ENCODE results near the gene DCAF5.
A peak's percentile ranks its signal among the peaks of the same experiment; 100 is the strongest.
"Not testable (repeated sequence)": the region's sequence is repeated elsewhere in the genome, so short reads cannot be mapped to it uniquely, and the experiment has no call there.

Gene DCAF5

DNA sequence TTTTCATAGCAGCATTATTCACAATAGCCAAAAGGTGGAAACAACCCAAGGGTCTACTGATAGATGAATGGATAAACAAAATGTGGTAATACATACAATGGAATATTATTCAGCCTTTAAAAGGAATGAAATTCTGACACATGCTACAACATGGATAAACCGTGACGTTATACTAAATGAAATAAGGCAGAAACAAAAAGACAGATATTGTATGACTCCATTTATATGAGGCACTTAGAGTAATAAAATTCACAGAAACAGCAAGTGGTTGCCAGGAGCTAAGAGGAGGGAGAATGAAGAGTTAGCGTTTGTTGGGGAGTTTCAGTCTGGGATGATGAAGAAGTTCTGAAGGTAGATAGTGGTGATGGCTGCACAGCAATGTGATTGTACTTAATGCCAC, 76.6 kb downstream of the DCAF5 start:
- H3K9ac ChIP-seq (ENCODE audit: low read length) = no peak overlapping the region
- peaks cover 28% of the 10 kb centered on the region for H3K4me1 ChIP-seq (ENCODE audit: control insufficient read depth, insufficient read depth, low read length)
- no peaks in the 10 kb centered on the region for H3K27me3 ChIP-seq (ENCODE audit: control insufficient read depth, insufficient read depth, low read length)
- no peak overlapping the region for H3K4me3 ChIP-seq (ENCODE audit: low read length)
- H3K36me3 ChIP-seq (ENCODE audit: control insufficient read depth, insufficient read depth, low read length) = peaks cover 3% of the 10 kb centered on the region
- peak overlapping the region; percentile 85 for H3K27ac ChIP-seq (ENCODE audit: low read depth, low read length)

DNA sequence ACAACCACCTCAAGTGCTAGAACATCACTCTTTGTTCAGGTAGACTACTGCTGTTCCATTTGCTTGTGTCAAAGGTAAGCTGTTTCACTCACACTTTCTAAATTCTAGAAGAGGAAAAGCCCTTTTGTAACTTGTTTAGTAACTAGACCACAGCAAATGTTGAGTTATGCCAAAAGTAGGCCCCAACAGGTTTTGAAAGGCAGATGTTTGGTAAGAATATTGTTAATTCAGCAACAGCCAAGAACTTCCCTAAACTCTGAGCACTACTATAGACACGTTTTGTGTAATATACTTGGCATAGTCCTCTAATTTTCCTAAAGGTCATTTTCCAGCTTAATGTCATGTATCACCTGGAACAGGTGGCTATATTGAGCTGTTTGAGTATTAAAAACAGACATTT, 79.0 kb downstream of the DCAF5 start:
- Histone ChIP-seq H3K4me1 (ENCODE audit: control insufficient read depth, insufficient read depth, low read length) (peaks cover 22% of the 10 kb centered on the region), H3K27ac (ENCODE audit: low read depth, low read length) (no peak overlapping the region), H3K27me3 (ENCODE audit: control insufficient read depth, insufficient read depth, low read length) (no peaks in the 10 kb centered on the region), H3K36me3 (ENCODE audit: control insufficient read depth, insufficient read depth, low read length) (peaks cover 3% of the 10 kb centered on the region), H3K9ac (ENCODE audit: low read length) (no peak overlapping the region), H3K4me3 (ENCODE audit: low read length) (no peak overlapping the region)

DNA sequence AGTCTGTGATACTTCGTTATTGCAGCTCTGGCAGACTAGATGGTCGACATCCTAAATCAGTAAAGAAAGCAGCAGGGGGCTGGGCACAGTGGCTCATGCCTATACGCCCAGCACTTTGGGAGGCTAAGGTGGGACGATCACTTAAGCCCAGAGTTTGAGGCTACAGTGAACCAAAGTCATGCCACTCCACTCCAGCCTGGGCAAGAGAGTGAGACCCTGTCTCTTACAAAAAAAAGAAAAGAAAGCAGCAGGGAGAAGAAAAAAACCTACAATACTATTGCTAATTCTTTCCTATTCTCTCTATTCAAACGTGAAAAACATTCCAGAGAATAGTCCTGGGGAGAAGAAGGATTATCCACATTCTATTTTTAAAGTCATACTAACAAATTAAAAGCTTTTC, 79.5 kb downstream of the DCAF5 start:
- peaks cover 3% of the 10 kb centered on the region for H3K36me3 ChIP-seq (ENCODE audit: control insufficient read depth, insufficient read depth, low read length)
- peaks cover 23% of the 10 kb centered on the region for H3K4me1 ChIP-seq (ENCODE audit: control insufficient read depth, insufficient read depth, low read length)
- no peak overlapping the region for H3K27ac ChIP-seq (ENCODE audit: low read depth, low read length)
- H3K4me3 ChIP-seq (ENCODE audit: low read length) = no peak overlapping the region
- no peaks in the 10 kb centered on the region for H3K27me3 ChIP-seq (ENCODE audit: control insufficient read depth, insufficient read depth, low read length)
- H3K9ac ChIP-seq (ENCODE audit: low read length) = no peak overlapping the region

DNA sequence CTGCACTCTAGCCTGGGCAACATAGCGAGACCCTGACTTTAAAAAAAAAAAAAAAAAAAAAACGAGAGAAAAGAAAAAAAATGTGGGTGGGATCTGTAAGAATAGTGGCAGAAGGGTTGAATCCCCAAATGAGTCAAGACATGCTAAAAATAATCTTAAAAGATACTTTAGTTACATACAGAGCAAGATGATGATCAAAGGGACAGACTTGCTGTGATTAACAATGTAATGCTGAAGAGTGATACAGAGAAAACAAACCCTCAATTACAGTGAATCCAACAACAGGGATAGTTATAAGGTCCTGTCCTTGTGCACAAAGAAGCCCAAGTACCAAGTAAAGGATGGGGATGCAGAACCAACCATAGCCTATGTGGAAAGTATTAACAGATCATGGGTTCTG, 80.3 kb downstream of the DCAF5 start:
- Histone ChIP-seq H3K27me3 (ENCODE audit: control insufficient read depth, insufficient read depth, low read length) (no peaks in the 10 kb centered on the region), H3K4me1 (ENCODE audit: control insufficient read depth, insufficient read depth, low read length) (peaks cover 17% of the 10 kb centered on the region), H3K36me3 (ENCODE audit: control insufficient read depth, insufficient read depth, low read length) (peaks cover 3% of the 10 kb centered on the region), H3K9ac (ENCODE audit: low read length) (no peak overlapping the region), H3K27ac (ENCODE audit: low read depth, low read length) (no peak overlapping the region), H3K4me3 (ENCODE audit: low read length) (no peak overlapping the region)

DNA sequence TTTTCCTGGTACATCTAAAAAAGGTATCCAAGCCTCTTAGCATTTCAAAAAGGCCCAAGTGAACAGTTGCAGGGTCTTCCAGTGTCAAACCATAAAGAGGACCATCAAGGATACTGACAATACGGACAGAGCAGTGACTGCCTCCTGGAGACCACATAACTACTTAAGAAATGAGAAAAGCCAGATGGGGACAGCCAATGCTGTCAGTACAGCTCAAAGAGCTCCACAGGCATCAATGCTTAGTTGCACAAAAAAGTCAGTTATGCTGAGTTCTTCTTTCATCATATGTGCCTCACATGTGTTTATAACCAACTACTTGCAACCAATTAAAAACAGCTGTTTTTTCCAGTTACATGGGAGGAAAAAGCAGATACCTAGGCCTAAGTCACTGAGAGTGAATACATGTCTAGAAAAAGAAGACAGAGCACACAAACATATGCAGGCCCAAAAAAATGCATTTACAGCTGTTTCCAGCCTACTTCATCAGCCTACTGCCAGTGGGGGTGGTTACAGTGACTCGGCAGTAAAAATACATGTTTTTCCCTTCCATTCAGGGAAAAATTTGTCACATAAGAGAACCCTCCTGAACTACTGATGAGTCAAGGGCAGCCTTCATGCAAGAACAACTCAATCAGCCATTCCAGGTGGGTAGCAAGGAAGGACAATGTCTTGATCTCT, 84.0 kb downstream of the DCAF5 start:
- Histone ChIP-seq H3K36me3 (ENCODE audit: control insufficient read depth, insufficient read depth, low read length) (peaks cover 2% of the 10 kb centered on the region), H3K27ac (ENCODE audit: low read depth, low read length) (peak overlapping the region; percentile 24), H3K9ac (ENCODE audit: low read length) (no peak overlapping the region)

DNA sequence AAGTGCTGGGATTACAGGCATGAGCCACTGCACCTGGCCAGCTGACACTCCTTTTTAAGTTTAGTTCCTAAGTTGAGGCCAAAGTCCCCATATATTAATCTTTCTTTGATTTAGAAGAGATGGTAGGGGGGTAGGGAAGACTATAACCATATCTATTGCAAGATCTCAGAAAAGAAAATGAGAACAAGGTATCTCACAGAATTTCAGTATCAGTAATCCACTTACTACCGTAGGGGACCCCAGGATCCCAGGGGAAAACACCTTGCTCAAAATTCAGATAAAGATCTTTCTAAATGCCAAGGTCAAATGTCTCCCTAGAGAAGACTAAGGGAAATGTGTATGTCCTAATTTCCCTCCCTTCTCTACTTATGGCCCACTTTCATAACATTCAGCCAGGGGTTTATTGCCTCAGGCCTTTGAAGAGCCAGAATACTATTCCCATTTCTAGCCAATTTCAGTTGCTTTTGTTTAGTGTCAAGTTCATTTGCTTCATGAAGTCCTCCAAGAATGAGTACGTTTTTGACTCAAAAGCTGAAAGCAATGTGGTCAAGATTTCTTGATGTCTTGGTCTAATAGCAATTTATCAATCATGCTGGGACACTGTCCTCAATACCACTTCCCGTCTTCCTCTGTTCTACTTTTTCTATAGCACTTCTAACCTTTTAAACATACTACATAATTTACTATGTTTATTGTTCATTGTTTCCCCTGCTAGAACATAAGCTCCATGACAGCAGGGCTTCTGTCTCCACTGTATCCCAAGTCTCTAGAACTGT, 86.3 kb downstream of the DCAF5 start:
- H3K27me3 ChIP-seq (ENCODE audit: control insufficient read depth, insufficient read depth, low read length) = no peaks in the 10 kb centered on the region
- H3K4me3 ChIP-seq (ENCODE audit: low read length) = no peak overlapping the region
- H3K27ac ChIP-seq (ENCODE audit: low read depth, low read length) = no peak overlapping the region
- H3K9ac ChIP-seq (ENCODE audit: low read length) = no peak overlapping the region
- peaks cover 7% of the 10 kb centered on the region for H3K4me1 ChIP-seq (ENCODE audit: control insufficient read depth, insufficient read depth, low read length)
- peaks cover 2% of the 10 kb centered on the region for H3K36me3 ChIP-seq (ENCODE audit: control insufficient read depth, insufficient read depth, low read length)

More for the DNA sequence above, 84.0 kb downstream of the DCAF5 start:
- Histone ChIP-seq H3K4me3 (ENCODE audit: low read length) (no peak overlapping the region), H3K4me1 (ENCODE audit: control insufficient read depth, insufficient read depth, low read length) (peaks cover 7% of the 10 kb centered on the region), H3K27me3 (ENCODE audit: control insufficient read depth, insufficient read depth, low read length) (no peaks in the 10 kb centered on the region)

DNA sequence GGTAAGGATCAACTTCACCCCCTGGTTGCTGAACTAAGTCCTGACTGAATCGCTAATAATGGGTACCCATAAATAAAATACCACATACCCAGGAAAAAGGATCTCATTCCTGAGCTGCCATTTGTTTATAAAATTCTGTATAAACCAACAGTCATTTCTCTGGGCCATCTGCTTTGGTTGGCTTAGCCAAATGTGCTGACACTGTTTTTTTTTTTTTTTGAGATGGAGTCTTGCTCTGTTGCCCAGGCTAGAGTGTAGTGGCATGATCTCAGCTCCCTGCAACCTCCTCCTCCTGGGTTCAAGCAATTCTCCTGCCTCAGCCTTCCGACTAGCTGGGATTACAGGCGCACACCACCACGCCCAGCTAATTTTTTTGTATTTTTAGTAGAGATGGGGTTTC, 87.0 kb downstream of the DCAF5 start:
- not testable (repeated sequence) for H3K27ac ChIP-seq (ENCODE audit: low read depth, low read length); H3K36me3 ChIP-seq (ENCODE audit: control insufficient read depth, insufficient read depth, low read length); H3K4me3 ChIP-seq (ENCODE audit: low read length); H3K4me1 ChIP-seq (ENCODE audit: control insufficient read depth, insufficient read depth, low read length); H3K9ac ChIP-seq (ENCODE audit: low read length); H3K27me3 ChIP-seq (ENCODE audit: control insufficient read depth, insufficient read depth, low read length)

DNA sequence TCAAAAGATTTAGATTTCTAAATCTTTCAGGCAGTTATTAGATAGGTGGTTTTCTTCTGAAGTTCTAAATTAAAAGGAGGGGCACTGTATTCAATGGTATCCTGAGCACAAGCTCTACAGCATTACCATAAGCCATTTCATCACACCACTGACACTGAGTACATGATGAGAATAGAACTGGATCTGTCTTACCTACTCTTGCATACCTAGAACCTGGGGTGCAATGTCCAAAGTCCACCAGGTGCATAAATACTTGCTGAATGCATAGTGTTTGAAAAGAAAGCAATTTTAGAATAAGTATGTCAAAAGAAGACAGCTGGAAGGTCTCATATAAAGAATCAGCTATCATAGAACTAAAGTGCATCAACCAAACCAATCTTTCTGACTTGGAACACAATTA, 88.3 kb downstream of the DCAF5 start:
- H3K4me3 ChIP-seq (ENCODE audit: low read length) = no peak overlapping the region
- H3K4me1 ChIP-seq (ENCODE audit: control insufficient read depth, insufficient read depth, low read length) = peaks cover 12% of the 10 kb centered on the region
- no peak overlapping the region for H3K27ac ChIP-seq (ENCODE audit: low read depth, low read length)
- H3K9ac ChIP-seq (ENCODE audit: low read length) = no peak overlapping the region
- no peaks in the 10 kb centered on the region for H3K27me3 ChIP-seq (ENCODE audit: control insufficient read depth, insufficient read depth, low read length)
- peaks cover 6% of the 10 kb centered on the region for H3K36me3 ChIP-seq (ENCODE audit: control insufficient read depth, insufficient read depth, low read length)

DNA sequence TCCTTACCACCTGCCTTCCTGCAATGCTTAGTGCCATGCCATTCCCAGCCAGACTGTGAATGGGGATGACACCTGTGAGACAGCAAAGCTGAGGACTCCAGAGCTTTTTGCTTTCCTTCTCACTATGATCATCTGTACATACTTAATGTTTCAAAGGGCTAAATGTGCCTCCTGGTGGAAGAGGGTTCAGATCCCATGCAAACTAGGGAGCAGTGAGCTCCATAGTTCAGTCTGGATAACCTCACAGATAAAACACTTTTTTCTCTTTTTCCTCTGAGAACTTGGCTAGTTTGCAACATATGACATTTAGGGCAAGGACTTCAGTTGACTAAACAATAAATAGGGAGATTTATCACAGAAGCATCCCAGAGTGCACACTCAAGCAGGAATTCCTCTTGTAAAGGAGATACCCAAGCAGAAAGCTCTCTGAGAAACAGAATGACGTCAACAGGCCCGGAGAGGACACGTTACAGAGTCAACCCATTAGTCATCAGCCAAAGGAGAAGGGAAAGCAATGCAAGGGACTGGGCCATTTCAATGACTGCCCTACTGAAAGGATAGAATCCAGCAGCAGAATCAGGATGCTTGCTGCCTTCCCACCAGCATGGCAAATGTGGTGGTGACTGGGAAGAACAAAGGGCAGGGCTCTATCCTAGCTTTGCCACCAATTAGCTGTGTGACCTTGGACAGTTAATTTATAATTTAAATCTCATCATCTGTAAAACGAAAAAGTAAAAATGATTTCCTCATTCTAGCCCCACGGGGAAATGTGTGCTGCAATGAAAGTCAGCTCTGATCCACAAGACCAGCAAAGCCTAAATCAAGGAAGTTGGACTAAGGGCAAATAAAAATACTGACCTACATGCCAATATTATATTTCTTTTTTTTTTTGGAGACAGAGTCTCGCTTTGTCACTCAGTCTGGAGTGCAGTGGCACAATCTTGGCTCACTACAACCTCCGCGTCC, 93.0 kb downstream of the DCAF5 start:
- H3K27ac ChIP-seq (ENCODE audit: low read depth, low read length) = peak overlapping the region; percentile 78
- no peak overlapping the region for H3K9ac ChIP-seq (ENCODE audit: low read length)
- H3K27me3 ChIP-seq (ENCODE audit: control insufficient read depth, insufficient read depth, low read length) = no peaks in the 10 kb centered on the region
- H3K4me3 ChIP-seq (ENCODE audit: low read length) = no peak overlapping the region
- H3K4me1 ChIP-seq (ENCODE audit: control insufficient read depth, insufficient read depth, low read length) = peaks cover 13% of the 10 kb centered on the region
- peaks cover 11% of the 10 kb centered on the region for H3K36me3 ChIP-seq (ENCODE audit: control insufficient read depth, insufficient read depth, low read length)

DNA sequence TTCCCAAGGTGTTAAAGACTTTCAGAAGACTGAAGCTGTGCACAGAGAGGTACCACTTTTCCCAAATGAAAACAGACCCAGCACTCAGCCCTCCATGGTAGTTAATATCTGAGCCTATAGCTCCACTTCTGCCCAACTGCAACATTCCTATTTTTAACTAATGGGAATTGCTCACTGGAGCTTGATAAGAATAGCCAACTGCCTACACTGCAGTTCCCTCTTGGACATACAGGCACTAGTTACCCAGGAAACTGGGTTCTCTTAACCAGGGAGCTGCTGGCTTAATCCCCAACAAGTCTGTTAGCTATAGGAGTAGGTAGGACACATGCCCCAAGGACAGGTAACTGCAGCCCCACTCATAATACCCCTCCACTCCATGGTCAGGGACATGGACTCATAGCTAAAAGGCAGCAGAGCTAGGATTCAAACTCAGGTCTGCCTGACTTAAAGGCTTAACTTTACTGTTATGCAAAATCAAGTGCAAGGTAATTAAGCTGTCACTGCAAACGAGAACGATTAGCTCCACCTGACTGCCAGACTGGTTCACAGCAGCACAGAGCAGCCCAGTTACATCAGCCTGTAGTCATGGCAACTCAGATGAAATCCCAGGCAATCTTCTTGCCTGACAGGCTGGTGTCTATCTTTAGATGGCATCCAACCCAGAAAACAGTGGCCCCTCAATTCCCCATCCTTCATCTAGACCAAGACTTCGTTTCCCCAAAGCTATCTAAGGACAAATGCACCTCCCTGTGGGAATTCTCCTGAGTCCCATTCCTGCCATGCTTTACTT, 96.7 kb downstream of the DCAF5 start:
- Histone ChIP-seq H3K4me1 (ENCODE audit: control insufficient read depth, insufficient read depth, low read length) (peaks cover 13% of the 10 kb centered on the region), H3K27me3 (ENCODE audit: control insufficient read depth, insufficient read depth, low read length) (no peaks in the 10 kb centered on the region), H3K36me3 (ENCODE audit: control insufficient read depth, insufficient read depth, low read length) (peaks cover 19% of the 10 kb centered on the region), H3K27ac (ENCODE audit: low read depth, low read length) (no peak overlapping the region), H3K9ac (ENCODE audit: low read length) (no peak overlapping the region), H3K4me3 (ENCODE audit: low read length) (no peak overlapping the region)

DNA sequence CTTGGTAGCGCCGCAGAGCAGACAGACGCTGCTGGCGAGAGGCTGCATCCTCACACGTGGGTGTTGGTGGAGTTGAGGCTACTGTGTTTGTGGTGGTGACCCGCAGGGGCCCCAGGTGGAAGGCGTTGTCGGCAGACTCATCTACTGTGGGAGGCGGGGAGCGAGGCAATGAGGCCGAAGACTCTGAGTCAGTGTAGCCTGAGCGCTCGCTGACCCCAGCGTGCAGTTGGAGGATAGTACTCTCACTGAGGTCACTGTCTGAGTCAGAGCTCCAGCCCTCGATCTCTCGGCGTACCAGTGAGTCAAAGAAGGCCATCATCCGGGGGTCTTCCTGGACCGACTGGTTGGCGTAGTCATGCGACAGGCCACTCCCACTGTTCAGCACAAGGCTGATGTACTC, 97.8 kb downstream of the DCAF5 start:
- Histone ChIP-seq H3K4me1 (ENCODE audit: control insufficient read depth, insufficient read depth, low read length) (peaks cover 23% of the 10 kb centered on the region), H3K27me3 (ENCODE audit: control insufficient read depth, insufficient read depth, low read length) (no peaks in the 10 kb centered on the region), H3K36me3 (ENCODE audit: control insufficient read depth, insufficient read depth, low read length) (peaks cover 19% of the 10 kb centered on the region), H3K4me3 (ENCODE audit: low read length) (no peak overlapping the region), H3K27ac (ENCODE audit: low read depth, low read length) (no peak overlapping the region), H3K9ac (ENCODE audit: low read length) (no peak overlapping the region)

DNA sequence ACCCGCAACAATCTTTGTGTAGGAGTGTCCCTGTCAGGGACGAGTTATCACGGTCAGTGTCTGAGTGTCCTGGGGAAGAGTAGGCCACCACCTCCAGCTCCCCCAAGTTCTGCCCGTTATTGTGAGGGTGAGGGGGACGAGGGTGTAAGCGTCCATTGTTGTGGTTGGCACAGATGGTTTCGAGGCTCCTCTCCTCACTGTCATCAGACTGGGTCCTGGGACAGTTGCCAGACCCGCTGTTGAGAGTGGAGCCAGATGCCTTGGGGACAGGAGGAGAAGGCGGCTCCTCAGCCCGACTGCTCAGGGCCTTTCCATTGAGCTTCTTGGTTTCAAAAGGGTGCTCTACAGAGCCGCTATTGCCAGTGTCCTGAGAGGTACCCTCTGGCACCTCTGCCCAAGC, 98.9 kb downstream of the DCAF5 start:
- H3K27me3 ChIP-seq (ENCODE audit: control insufficient read depth, insufficient read depth, low read length) = no peaks in the 10 kb centered on the region
- peaks cover 16% of the 10 kb centered on the region for H3K36me3 ChIP-seq (ENCODE audit: control insufficient read depth, insufficient read depth, low read length)
- H3K4me3 ChIP-seq (ENCODE audit: low read length) = no peak overlapping the region
- peaks cover 19% of the 10 kb centered on the region for H3K4me1 ChIP-seq (ENCODE audit: control insufficient read depth, insufficient read depth, low read length)
- H3K27ac ChIP-seq (ENCODE audit: low read depth, low read length) = no peak overlapping the region
- H3K9ac ChIP-seq (ENCODE audit: low read length) = no peak overlapping the region
